IPS-18a (cell line): ENCODE measurements around the gene EPB41L4A.

Experiments used
- H3K27ac ChIP-seq: one replicate; pipeline ENCODE4 v1.5.1; 2013; ENCODE audit warnings: low read length
- H3K27me3 ChIP-seq: one replicate; pipeline ENCODE4 v1.6.1; 2013; ENCODE audit warnings: mild to moderate bottlenecking, low read length; ENCODE audit not compliant: control insufficient read depth, insufficient read depth
- H3K36me3 ChIP-seq: one replicate; pipeline ENCODE4 v1.6.1; 2013; ENCODE audit warnings: low read depth, low read length; ENCODE audit not compliant: control insufficient read depth
- H3K4me1 ChIP-seq: one replicate; pipeline ENCODE4 v1.6.1; 2013; ENCODE audit warnings: low read depth, low read length; ENCODE audit not compliant: control insufficient read depth
- H3K4me3 ChIP-seq: one replicate; pipeline ENCODE4 v1.5.1; 2013; ENCODE audit warnings: low read length
- H3K9ac ChIP-seq: one replicate; pipeline ENCODE4 v1.6.1; 2013; ENCODE audit warnings: mild to moderate bottlenecking, low read length, moderate library complexity
- H3K9me3 ChIP-seq: one replicate; pipeline ENCODE4 v1.6.1; 2013; ENCODE audit warnings: low read depth, low read length; ENCODE audit not compliant: control insufficient read depth

EPB41L4A gene

DNA sequence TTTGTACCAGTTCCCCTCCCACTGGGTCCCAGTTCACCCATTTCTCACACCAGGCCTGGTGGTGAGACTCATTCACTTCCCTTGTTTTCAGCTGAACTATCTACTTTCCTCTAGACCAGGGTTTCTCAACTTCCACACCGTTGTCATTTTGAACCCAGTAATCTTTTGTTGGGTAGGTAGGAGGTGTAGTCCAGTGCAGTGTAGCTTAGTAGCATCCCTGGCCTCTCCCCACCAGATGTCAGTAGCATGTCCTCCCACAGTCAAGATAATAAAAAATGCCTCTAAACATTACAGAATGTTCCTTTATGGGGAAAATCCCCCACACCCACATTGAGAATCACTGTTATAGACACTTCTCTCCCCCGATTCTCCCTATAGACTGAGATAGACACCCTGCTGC lies 299.1 kb downstream of the EPB41L4A start:
- no peaks in the 10 kb centered on the region for H3K27me3 ChIP-seq
- H3K4me1 ChIP-seq = no peaks in the 10 kb centered on the region
- H3K9ac ChIP-seq = no peak overlapping the region
- H3K9me3 ChIP-seq = no peaks in the 10 kb centered on the region
- H3K27ac ChIP-seq = no peak overlapping the region
- no peak overlapping the region for H3K4me3 ChIP-seq
- H3K36me3 ChIP-seq = no peaks in the 10 kb centered on the region

DNA sequence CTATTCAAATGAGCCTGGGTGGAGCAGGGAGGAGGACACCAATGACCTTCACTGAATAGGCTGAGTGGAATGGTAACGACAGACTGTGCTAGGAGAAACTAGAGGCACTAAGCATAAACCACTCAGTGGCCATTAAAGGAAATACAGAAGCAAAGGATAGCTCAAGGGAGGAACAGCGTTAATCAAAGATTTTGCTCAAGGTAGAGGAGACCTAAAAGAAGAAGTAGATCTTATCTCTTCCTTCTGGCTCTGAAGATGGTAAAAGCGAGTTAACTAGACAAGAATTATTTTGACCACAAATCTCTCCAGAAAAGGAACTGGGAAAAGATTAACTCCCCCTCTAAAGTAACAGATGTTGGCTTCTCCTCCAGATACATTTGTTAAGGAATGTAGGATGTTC lies 299.6 kb downstream of the EPB41L4A start:
- H3K27me3 ChIP-seq = no peaks in the 10 kb centered on the region
- H3K27ac ChIP-seq = no peak overlapping the region
- no peak overlapping the region for H3K9ac ChIP-seq
- no peaks in the 10 kb centered on the region for H3K36me3 ChIP-seq
- no peaks in the 10 kb centered on the region for H3K4me1 ChIP-seq
- H3K4me3 ChIP-seq = no peak overlapping the region
- no peaks in the 10 kb centered on the region for H3K9me3 ChIP-seq

DNA sequence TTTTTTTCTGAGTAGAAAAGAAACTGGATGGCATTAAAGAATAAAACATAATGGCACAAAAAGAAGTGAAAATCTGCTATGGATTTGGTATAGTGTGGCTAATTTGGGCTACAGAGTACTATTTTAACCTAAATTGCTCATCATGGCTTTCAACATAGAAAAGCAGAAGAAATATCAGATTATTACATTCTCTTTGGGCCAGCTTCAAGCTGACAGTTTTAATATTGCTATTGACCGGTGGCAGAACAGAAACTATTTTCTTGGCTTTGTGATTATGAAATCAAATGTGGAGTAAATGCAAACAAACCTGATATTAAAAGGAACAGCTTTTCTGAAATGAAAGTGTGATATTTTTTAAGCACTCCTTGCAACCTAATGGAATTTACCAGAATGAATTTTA lies 301.5 kb downstream of the EPB41L4A start:
- no peaks in the 10 kb centered on the region for H3K36me3 ChIP-seq
- H3K9ac ChIP-seq = no peak overlapping the region
- H3K27me3 ChIP-seq = no peaks in the 10 kb centered on the region
- no peaks in the 10 kb centered on the region for H3K9me3 ChIP-seq
- H3K4me1 ChIP-seq = no peaks in the 10 kb centered on the region
- H3K4me3 ChIP-seq = no peak overlapping the region
- no peak overlapping the region for H3K27ac ChIP-seq

DNA sequence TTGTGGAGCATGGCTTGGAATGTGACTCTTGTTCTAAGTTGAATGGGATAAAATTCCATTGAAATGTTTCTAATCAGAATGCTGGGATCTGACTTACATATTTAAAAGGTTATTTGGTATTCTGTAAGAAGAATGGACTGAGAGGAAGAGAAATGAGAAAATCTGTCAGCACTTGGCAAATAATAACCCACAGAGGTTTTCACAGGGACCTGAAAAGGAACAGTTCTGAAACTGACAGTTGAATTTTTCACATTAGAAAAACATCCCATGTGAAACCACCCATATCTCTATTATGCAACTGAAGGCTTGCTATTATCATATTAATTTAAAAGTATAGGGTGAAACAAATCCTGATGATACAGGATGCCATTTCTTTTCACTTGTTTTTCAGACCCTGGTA lies 302.7 kb downstream of the EPB41L4A start:
- H3K9ac ChIP-seq = no peak overlapping the region
- no peaks in the 10 kb centered on the region for H3K9me3 ChIP-seq
- no peaks in the 10 kb centered on the region for H3K36me3 ChIP-seq
- no peak overlapping the region for H3K4me3 ChIP-seq
- no peaks in the 10 kb centered on the region for H3K27me3 ChIP-seq
- no peaks in the 10 kb centered on the region for H3K4me1 ChIP-seq
- no peak overlapping the region for H3K27ac ChIP-seq

DNA sequence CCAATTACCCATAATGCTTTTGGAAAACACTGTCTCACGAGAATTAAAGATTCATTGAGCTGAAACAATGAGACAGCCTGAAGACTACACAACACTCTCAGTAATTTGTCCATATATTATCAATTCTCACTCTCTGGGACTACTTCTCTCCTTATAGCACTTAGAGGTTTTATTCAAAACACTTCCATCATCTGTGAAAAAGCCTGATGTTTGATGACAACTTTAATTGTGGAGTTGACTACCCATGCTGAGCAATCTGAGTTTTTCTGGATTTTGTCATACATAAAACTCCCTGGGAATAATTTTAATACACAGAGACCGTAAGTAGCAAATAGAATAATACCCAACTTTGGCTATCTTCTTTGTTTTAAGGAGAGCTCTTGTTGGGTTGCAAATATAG lies 305.5 kb downstream of the EPB41L4A start:
- Histone ChIP-seq H3K36me3 (no peaks in the 10 kb centered on the region), H3K4me3 (no peak overlapping the region), H3K27me3 (no peaks in the 10 kb centered on the region), H3K9ac (no peak overlapping the region), H3K9me3 (no peaks in the 10 kb centered on the region), H3K4me1 (no peaks in the 10 kb centered on the region), H3K27ac (no peak overlapping the region)
